MV-4-11 (cell line): ENCODE results near the gene UNC93B1.
"Not testable (repeated sequence)": the region's sequence is repeated elsewhere in the genome, so short reads cannot be mapped to it uniquely, and the experiment has no call there.

Experiments
- DNase-seq: peaks from one replicate; lab custom pipeline; 2025; lab: John Stamatoyannopoulos, UW

UNC93B1 gene

GRCh38 chr11:68009391-68010089 lies 5.6 kb upstream of the UNC93B1 start:
- peak; percentile 73 for DNase-seq

GRCh38 chr11:68008381-68009337 lies 4.8 kb upstream of the UNC93B1 start:
- peak; percentile 59 for DNase-seq

- no peak for DNase-seq
Measured at GRCh38 chr11:68007498-68008380, 3.8 kb upstream of the UNC93B1 start.

GRCh38 chr11:68006606-68007166 lies 2.8 kb upstream of the UNC93B1 start:
- DNase-seq: no peak

GRCh38 chr11:68004551-68005335 lies 846 bp upstream of the UNC93B1 start:
- no peak for DNase-seq

GRCh38 chr11:68002938-68003845 lies 705 bp downstream of the UNC93B1 start:
- peak; percentile 48 for DNase-seq

GRCh38 chr11:68002575-68002937 lies 1.3 kb downstream of the UNC93B1 start:
- DNase-seq: peak; percentile 90

GRCh38 chr11:67999704-68000103 lies 4.2 kb downstream of the UNC93B1 start:
- no peak for DNase-seq

GRCh38 chr11:67999201-67999629 lies 4.7 kb downstream of the UNC93B1 start:
- DNase-seq: no peak

GRCh38 chr11:67998150-67999045 lies 5.5 kb downstream of the UNC93B1 start:
- DNase-seq: peak; percentile 37

GRCh38 chr11:67997475-67997921 lies 6.4 kb downstream of the UNC93B1 start:
- peak; percentile 77 for DNase-seq

- DNase-seq: peak; percentile 94
Measured at GRCh38 chr11:67996622-67997474, 7.0 kb downstream of the UNC93B1 start.

GRCh38 chr11:67996051-67996450 lies 7.8 kb downstream of the UNC93B1 start:
- no peak for DNase-seq

GRCh38 chr11:67995579-67995978 lies 8.3 kb downstream of the UNC93B1 start:
- not testable (repeated sequence) for DNase-seq

- not testable (repeated sequence) for DNase-seq
Measured at GRCh38 chr11:67995129-67995528, 8.8 kb downstream of the UNC93B1 start.

- DNase-seq: not testable (repeated sequence)
Measured at GRCh38 chr11:67994387-67994786, 9.5 kb downstream of the UNC93B1 start.

GRCh38 chr11:67993821-67994220 lies 10.1 kb downstream of the UNC93B1 start:
- DNase-seq: not testable (repeated sequence)
